Panc1 (cell line): ENCODE results near the gene WNK1.

Source experiments
- CTCF ChIP-seq: fragments of 450-650 bp; IDR thresholded peaks from 2 replicates; pipeline ENCODE4 v1.5.1; 2017; ENCODE audit warnings: mild to moderate bottlenecking
- POLR2AphosphoS5 ChIP-seq: IDR thresholded peaks from 2 replicates; pipeline ENCODE4 v1.6.1; 2012; ENCODE audit warnings: mild to moderate bottlenecking, low read depth, low read length, moderate library complexity

DNA sequence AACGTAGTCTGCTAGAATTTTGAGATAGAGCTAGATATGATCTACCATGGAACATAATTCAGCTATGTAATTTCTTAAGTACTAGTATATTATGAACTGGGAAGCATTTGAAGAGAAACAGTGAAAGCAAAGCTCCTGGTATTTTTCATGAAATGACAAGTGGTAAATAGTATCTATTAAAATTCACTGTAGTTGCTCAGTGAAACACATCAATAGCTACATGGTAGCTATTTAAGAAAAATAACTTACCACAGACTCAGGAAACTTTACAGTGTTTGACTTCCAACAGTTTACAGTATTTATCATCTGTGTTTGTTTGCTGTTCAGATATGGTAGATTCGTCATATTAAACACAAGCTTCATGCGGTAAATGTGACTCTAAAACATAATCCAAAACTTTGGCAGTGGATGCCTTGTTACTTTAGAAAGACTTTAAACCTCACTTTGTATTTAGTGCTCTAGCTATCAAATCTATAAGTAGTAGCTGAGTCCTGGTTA, 25.2 kb downstream of the WNK1 start:
- TF ChIP-seq CTCF (no peak), POLR2AphosphoS5 (no peak)
